ENCODE data around the gene TAS2R20. TPM values are rescaled to one million over a fixed set of nuclear protein-coding genes. Genes with fewer than 3 reads are reported as not detected.

The TAS2R20 gene
- total RNA-seq, 1 experiment from 2014 or later = 1.3 TPM

- no peak overlapping the region for H2BK120ac ChIP-seq (ENCODE audit: low read depth, low read length, poor library complexity, severe bottlenecking)
- Mint-ChIP-seq H3K27me3 (ENCODE audit: low read depth) (no peaks in the 10 kb centered on the region), H3K9me3 (peaks cover 16 to 19% of the 10 kb centered on the region in 2 experiments), H3K36me3 (ENCODE audit: insufficient read depth in 1 of 3, low read depth in 3 of 3) (peaks cover 13 to 23% (median 22%) of the 10 kb centered on the region in 3 experiments), H3K27ac (no peak overlapping the region), H3K4me3 (no peak overlapping the region), H3K4me1 (no peaks in the 10 kb centered on the region)
- H4K20me1 ChIP-seq (ENCODE audit: control insufficient read depth, insufficient read depth, insufficient read length) = no peaks in the 10 kb centered on the region
- H3K27ac ChIP-seq (ENCODE audit: insufficient read length, low read depth, low read length) = no peak overlapping the region
- H3K56ac ChIP-seq (ENCODE audit: insufficient read length, low read depth, low read length) = no peak overlapping the region
- H2BK20ac ChIP-seq (ENCODE audit: low read depth, low read length, poor library complexity, severe bottlenecking) = no peak overlapping the region
- no peak overlapping the region for H2BK5ac ChIP-seq (ENCODE audit: insufficient read length, low read length)
- H3K79me2 ChIP-seq (ENCODE audit: insufficient read depth, low read length) = no peaks in the 10 kb centered on the region; the same call in 1 of the 2 replicates
- H3K14ac ChIP-seq (ENCODE audit: insufficient read depth, low read length) = no peak overlapping the region
- no peak overlapping the region for H3K4ac ChIP-seq (ENCODE audit: low read depth, low read length)
- no peak overlapping the region for H4K5ac ChIP-seq (ENCODE audit: insufficient read length, low read depth, low read length)
- no peak overlapping the region for H3K9ac ChIP-seq (ENCODE audit: extremely low read depth, insufficient read length, low read length)
- H3K27me3 ChIP-seq (ENCODE audit: insufficient read depth, low read length) = no peaks in the 10 kb centered on the region
- no peaks in the 10 kb centered on the region for H3K9me3 ChIP-seq (ENCODE audit: control insufficient read depth, low read depth, low read length)
- no peaks in the 10 kb centered on the region for H3K4me1 ChIP-seq (ENCODE audit: insufficient read depth, low read length)
- H2AFZ ChIP-seq (ENCODE audit: low read length) = no peak overlapping the region
- H3K18ac ChIP-seq (ENCODE audit: insufficient read length, low read depth, low read length) = no peak overlapping the region
- no peak overlapping the region for H4K8ac ChIP-seq (replicated peaks; ENCODE audit: insufficient read length, low read depth, low read length)
- H4K91ac ChIP-seq (ENCODE audit: insufficient read length, low read depth, low read length) = no peak overlapping the region
- no peak overlapping the region for H2BK15ac ChIP-seq (ENCODE audit: low read depth, low read length)
- no peak overlapping the region for H3K4me2 ChIP-seq (ENCODE audit: insufficient read depth, insufficient read length, low read length)
- no peak overlapping the region for H3T11ph ChIP-seq (ENCODE audit: low read length)
- H3K23ac ChIP-seq (ENCODE audit: insufficient read length, low read depth, low read length) = no peak overlapping the region
- H3K23me2 ChIP-seq (ENCODE audit: insufficient read length, low read depth, low read length, poor library complexity, severe bottlenecking) = no peaks in the 10 kb centered on the region
- H2BK12ac ChIP-seq (ENCODE audit: insufficient read length, low read depth, low read length) = no peak overlapping the region
- H3K79me1 ChIP-seq (ENCODE audit: insufficient read depth, low read depth, low read length, poor library complexity, severe bottlenecking) = no peaks in the 10 kb centered on the region
- TF ChIP-seq, protein P1, sequence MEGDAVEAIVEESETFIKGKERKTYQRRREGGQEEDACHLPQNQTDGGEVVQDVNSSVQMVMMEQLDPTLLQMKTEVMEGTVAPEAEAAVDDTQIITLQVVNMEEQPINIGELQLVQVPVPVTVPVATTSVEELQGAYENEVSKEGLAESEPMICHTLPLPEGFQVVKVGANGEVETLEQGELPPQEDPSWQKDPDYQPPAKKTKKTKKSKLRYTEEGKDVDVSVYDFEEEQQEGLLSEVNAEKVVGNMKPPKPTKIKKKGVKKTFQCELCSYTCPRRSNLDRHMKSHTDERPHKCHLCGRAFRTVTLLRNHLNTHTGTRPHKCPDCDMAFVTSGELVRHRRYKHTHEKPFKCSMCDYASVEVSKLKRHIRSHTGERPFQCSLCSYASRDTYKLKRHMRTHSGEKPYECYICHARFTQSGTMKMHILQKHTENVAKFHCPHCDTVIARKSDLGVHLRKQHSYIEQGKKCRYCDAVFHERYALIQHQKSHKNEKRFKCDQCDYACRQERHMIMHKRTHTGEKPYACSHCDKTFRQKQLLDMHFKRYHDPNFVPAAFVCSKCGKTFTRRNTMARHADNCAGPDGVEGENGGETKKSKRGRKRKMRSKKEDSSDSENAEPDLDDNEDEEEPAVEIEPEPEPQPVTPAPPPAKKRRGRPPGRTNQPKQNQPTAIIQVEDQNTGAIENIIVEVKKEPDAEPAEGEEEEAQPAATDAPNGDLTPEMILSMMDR (conservative IDR thresholded peaks at IDR 0.05) = no peak
- H2AK5ac ChIP-seq (ENCODE audit: insufficient read length, low read length) = no peak overlapping the region
- no peak for DNase-seq
These were observed 42.0 kb downstream of the TAS2R20 start for GRCh38 chr12:10956085-10956484.
